Coronary artery (tissue), 2 donors: ENCODE results near the gene AUTS2.

ENCODE experiments used
- DNase-seq: peaks from one replicate; pipeline ENCODE4 v3.0.0-alpha.2; 2017; ENCODE audit warnings: low spot score
- H3K27ac ChIP-seq, 2 donors: fragments of 200-600 bp; sonication (generic); one replicate each; pipeline ENCODE4 v1.5.1; 2016 to 2019
- H3K4me3 ChIP-seq: fragments of 200-600 bp; sonication (generic); 2 replicates; pipeline ENCODE4 v1.5.1; 2016; ENCODE audit warnings: mild to moderate bottlenecking, moderate library complexity
- CTCF ChIP-seq: fragments of 200-600 bp; sonication (generic); IDR thresholded peaks from one replicate; pipeline ENCODE4 v1.5.1; 2019; ENCODE audit warnings: antibody characterized with exemption

The AUTS2 gene

GRCh38 chr7:70634610-70635068, 1036.4 kb downstream of the AUTS2 start:
- no peak for DNase-seq
- Histone ChIP-seq H3K4me3 (no peak overlapping the region), H3K27ac (no peak overlapping the region)
- TF ChIP-seq CTCF, result no peak

DNA sequence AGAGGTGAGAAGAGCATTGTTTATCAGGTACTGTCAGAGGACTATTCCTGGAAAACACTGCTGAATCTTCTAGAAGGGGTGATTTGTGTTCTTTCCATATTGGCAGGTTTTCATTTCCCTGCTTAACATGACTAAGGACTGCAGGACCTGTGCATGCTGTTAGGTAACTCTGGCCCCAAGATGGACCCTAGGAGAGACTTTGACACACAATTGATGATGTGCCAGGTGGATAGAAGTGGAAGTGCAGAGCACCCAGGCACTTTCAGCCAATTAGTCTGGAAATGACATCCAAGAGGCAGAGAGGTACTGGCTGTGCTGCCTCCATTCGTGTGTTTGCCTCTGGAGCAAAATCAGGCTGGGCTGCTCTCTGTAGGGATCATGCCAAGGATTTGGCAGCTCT, 1037.4 kb downstream of the AUTS2 start:
- Histone ChIP-seq H3K4me3 (no peak overlapping the region), H3K27ac (no peak overlapping the region)
- DNase-seq, result no peak
- no peak for TF ChIP-seq CTCF

- no peak overlapping the region for H3K4me3 ChIP-seq
- TF ChIP-seq CTCF, result no peak
Measured at GRCh38 chr7:70636169-70636568, 1037.9 kb downstream of the AUTS2 start.

DNA sequence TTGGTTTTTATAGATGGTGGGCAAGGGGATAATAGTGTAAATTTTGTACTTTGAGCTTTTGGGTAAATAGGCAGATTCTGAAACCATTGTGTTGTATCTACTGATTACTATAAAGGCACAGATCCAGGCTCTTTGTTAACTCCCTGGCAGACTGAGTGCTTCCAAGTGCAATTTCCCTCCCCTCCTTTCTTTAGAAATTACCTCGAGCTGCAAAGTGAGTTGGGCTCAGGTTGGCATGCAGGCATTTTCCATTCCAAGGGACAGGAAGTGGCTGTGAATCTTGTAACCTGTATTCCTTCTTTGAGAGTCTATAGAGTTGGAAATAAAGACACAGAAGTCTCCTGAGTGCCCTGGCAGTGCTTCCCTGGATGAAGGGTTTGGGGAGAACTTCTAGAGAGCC, 1039.5 kb downstream of the AUTS2 start:
- H3K27ac ChIP-seq, result no peak overlapping the region
- TF ChIP-seq CTCF, result no peak
- no peak overlapping the region for H3K4me3 ChIP-seq
- DNase-seq, result no peak

More at GRCh38 chr7:70636169-70636568, 1037.9 kb downstream of the AUTS2 start:
- H3K27ac ChIP-seq, result no peak overlapping the region
- no peak for DNase-seq

- no peak overlapping the region for H3K27ac ChIP-seq
- no peak for TF ChIP-seq CTCF
- H3K4me3 ChIP-seq, result no peak overlapping the region
- no peak for DNase-seq
Measured at GRCh38 chr7:70638158-70639107, 1040.2 kb downstream of the AUTS2 start.

- DNase-seq, result no peak
- no peak for TF ChIP-seq CTCF
- no peak overlapping the region for H3K4me3 ChIP-seq
- no peak overlapping the region for H3K27ac ChIP-seq
Measured at GRCh38 chr7:70640266-70640833, 1042.1 kb downstream of the AUTS2 start.

DNA sequence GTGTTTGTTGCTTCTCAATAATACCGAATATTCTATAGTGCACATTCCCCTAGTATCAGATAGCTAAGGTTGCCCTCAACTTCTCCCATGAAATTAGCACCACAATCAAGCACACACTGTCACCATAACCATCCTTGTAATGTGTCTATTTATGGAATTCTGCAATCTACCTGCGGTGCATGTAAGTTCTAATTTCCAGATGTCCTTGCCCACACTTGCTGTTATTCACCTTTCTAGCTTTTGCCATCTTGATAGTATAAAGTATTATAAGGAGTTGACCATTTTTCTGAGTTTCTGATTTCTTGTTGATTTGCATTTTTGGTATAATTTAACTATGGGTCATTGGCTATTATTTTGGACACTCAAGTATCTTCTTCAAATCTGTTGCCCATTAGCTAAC, 1043.6 kb downstream of the AUTS2 start:
- Histone ChIP-seq H3K27ac (no peak overlapping the region), H3K4me3 (no peak overlapping the region)
- no peak for TF ChIP-seq CTCF
- no peak for DNase-seq
